PC-3 (cell line): ENCODE data around the gene TMEM192. TPM values are rescaled to one million over a fixed set of nuclear protein-coding genes. Genes with fewer than 3 reads are reported as not detected.
A peak's percentile ranks its signal among the peaks of the same experiment; 100 is the strongest.

Experiments used
- ATAC-seq: fragments of 200-7000 bp; cut with Tn5 transposase; 2 replicates; pipeline ENCODE4 v1.9.1; 2020; ENCODE audit warnings: mild to moderate bottlenecking, moderate library complexity
- BruUV-seq: library from RNA; stranded (reverse); fragments of 400-500 nt; replicated peaks from 2 replicates; lab custom pipeline; 2021; lab: Mats Ljungman, UMichigan
- CTCF ChIA-PET: fragments of 300-600 bp; sonication (Branson Sonifier 250); formaldehyde crosslinking; loops from one replicate; lab custom pipeline; 2022; ENCODE audit warnings: antibody characterized with exemption; lab: Charles Lee
- POLR2A ChIA-PET: fragments of 300-600 bp; sonication (Branson Sonifier 250); formaldehyde crosslinking; loops from one replicate; lab custom pipeline; 2022; ENCODE audit warnings: antibody characterized with exemption; ENCODE audit not compliant: unreplicated experiment; lab: Charles Lee
- DNase-seq: peaks from one replicate; pipeline ENCODE4 v3.0.0-alpha.2; 2015
- H2AFZ ChIP-seq: fragments of 300-600 bp; sonication (generic); 2 replicates; pipeline ENCODE4 v1.6.0; 2016; ENCODE audit warnings: antibody characterized with exemption, low read length
- H3F3A ChIP-seq: fragments of 300-600 bp; sonication (generic); one replicate; pipeline ENCODE4 v1.6.0; 2017; ENCODE audit warnings: antibody characterized with exemption, low read length, control low read depth, mild to moderate bottlenecking; ENCODE audit not compliant: unreplicated experiment
- H3K27ac ChIP-seq: fragments of 300-600 bp; sonication (generic); 2 replicates; pipeline ENCODE4 v1.5.1; 2016; ENCODE audit warnings: mild to moderate bottlenecking, low read length
- H3K27me3 ChIP-seq: fragments of 300-600 bp; sonication (generic); 2 replicates; pipeline ENCODE4 v1.6.1; 2016; ENCODE audit warnings: low read length, mixed read lengths
- H3K36me3 ChIP-seq: fragments of 300-600 bp; sonication (generic); 2 replicates; pipeline ENCODE4 v1.6.1; 2016; ENCODE audit warnings: low read depth, mixed run types, low read length, mixed read lengths
- H3K4me1 ChIP-seq: fragments of 300-600 bp; sonication (generic); 2 replicates; pipeline ENCODE4 v1.5.1; 2016; ENCODE audit warnings: low read length; ENCODE audit not compliant: insufficient read depth
- H3K4me2 ChIP-seq: fragments of 300-600 bp; sonication (generic); 2 replicates; pipeline ENCODE4 v1.6.0; 2016; ENCODE audit warnings: low read length
- H3K4me3 ChIP-seq: fragments of 300-600 bp; sonication (generic); 2 replicates; pipeline ENCODE4 v1.5.1; 2016; ENCODE audit warnings: mild to moderate bottlenecking, low read length, mixed read lengths
- H3K79me2 ChIP-seq: fragments of 300-600 bp; sonication (generic); 2 replicates; pipeline ENCODE4 v1.6.1; 2017; ENCODE audit warnings: low read length, mixed read lengths
- H3K9ac ChIP-seq: fragments of 300-600 bp; sonication (generic); 2 replicates; pipeline ENCODE4 v1.6.0; 2016; ENCODE audit warnings: mild to moderate bottlenecking, low read length
- H3K9me2 ChIP-seq: fragments of 300-600 bp; sonication (generic); replicated peaks from 2 replicates; pipeline ENCODE4 v1.6.1; 2016; ENCODE audit warnings: mixed run types, low read length, mixed read lengths
- H3K9me3 ChIP-seq: fragments of 300-600 bp; sonication (generic); 2 replicates; pipeline ENCODE4 v1.6.1; 2016; ENCODE audit warnings: low read length, mixed read lengths
- H4K20me1 ChIP-seq: fragments of 300-600 bp; sonication (generic); 2 replicates; pipeline ENCODE4 v1.6.1; 2016; ENCODE audit warnings: low read length, mixed read lengths
- EZH2 ChIP-seq: fragments of 300-600 bp; sonication (generic); IDR thresholded peaks from one replicate; pipeline ENCODE4 v1.6.1; 2017; ENCODE audit warnings: antibody characterized with exemption, mild to moderate bottlenecking, low read length; ENCODE audit not compliant: unreplicated experiment
- EZH2phosphoT487 ChIP-seq: fragments of 300-600 bp; sonication (generic); IDR thresholded peaks from 2 replicates; pipeline ENCODE4 v1.6.1; 2018; ENCODE audit warnings: mild to moderate bottlenecking, antibody characterized with exemption, low read length, borderline replicate concordance
- intact Hi-C: fragments of 100-400 bp; cut with micrococcal nuclease; formaldehyde crosslinking; loops from 2 replicates; pipeline ENCODE4 v1.9.0; 2023
- total RNA-seq: library from RNA; depleted of rRNA; stranded (reverse); fragments of >200 nt; gene quantifications from 2 replicates; pipeline ENCODE4 v1.2.3, GENCODE V29; 2014
- TF ChIP-seq, protein P1 (sequence below): fragments of 300-600 bp; sonication (generic); conservative IDR thresholded peaks from 2 replicates; pipeline ENCODE4 v1.5.1; 2017; ENCODE audit warnings: antibody characterized with exemption, low read depth, mild to moderate bottlenecking, low read length

The TMEM192 gene
- total RNA-seq, 1 experiment from 2014 or later, result 7.4 TPM

DNA sequence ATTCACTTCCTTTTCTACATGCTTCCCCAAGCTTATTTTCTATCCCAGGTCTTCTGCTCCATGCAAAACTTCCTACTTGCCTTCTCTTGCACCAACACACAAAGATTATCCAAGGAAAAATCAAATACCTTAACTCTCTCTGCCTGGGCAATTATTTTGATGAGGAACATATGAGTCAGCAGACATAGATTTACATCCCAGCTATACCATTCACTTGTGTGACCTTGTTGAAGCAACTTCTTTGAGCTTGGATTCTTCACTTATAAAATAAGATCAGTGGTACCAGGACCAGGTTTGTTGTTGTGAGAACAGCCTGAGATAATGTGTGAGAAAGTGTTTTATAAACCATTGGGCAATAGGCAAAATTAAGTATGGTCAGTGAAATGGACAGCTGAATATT lies 39.1 kb upstream of the TMEM192 start:
- H3F3A ChIP-seq, result no peaks in the 10 kb centered on the region
- H3K4me1 ChIP-seq, result no peaks in the 10 kb centered on the region
- H3K27me3 ChIP-seq, result no peaks in the 10 kb centered on the region
- peak; percentile 35 for DNase-seq
- no peaks in the 10 kb centered on the region for H3K36me3 ChIP-seq
- no peak overlapping the region for H3K4me2 ChIP-seq
- H3K9me3 ChIP-seq, result no peaks in the 10 kb centered on the region
- BruUV-seq, result no TSS peak
- H3K27ac ChIP-seq, result no peak overlapping the region
- ATAC-seq, result no peak
- no peaks in the 10 kb centered on the region for H3K9me2 ChIP-seq
- CTCF ChIA-PET, result interaction anchor here (0.7 kb wide), 1 partner anchor 20 kb away, joined by 4 read pairs; no protein-coding TSS in a partner anchor
- intact Hi-C loops, result no loop called here
- no peak overlapping the region for H3K4me3 ChIP-seq
- no peak overlapping the region for H2AFZ ChIP-seq
- POLR2A ChIA-PET, result no interaction called here
- TF ChIP-seq, protein P1, sequence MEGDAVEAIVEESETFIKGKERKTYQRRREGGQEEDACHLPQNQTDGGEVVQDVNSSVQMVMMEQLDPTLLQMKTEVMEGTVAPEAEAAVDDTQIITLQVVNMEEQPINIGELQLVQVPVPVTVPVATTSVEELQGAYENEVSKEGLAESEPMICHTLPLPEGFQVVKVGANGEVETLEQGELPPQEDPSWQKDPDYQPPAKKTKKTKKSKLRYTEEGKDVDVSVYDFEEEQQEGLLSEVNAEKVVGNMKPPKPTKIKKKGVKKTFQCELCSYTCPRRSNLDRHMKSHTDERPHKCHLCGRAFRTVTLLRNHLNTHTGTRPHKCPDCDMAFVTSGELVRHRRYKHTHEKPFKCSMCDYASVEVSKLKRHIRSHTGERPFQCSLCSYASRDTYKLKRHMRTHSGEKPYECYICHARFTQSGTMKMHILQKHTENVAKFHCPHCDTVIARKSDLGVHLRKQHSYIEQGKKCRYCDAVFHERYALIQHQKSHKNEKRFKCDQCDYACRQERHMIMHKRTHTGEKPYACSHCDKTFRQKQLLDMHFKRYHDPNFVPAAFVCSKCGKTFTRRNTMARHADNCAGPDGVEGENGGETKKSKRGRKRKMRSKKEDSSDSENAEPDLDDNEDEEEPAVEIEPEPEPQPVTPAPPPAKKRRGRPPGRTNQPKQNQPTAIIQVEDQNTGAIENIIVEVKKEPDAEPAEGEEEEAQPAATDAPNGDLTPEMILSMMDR, result no peak
- no peak for TF ChIP-seq EZH2
- no peak for TF ChIP-seq EZH2phosphoT487
- H3K9ac ChIP-seq, result no peak overlapping the region
- no peaks in the 10 kb centered on the region for H3K79me2 ChIP-seq
- no peaks in the 10 kb centered on the region for H4K20me1 ChIP-seq

DNA sequence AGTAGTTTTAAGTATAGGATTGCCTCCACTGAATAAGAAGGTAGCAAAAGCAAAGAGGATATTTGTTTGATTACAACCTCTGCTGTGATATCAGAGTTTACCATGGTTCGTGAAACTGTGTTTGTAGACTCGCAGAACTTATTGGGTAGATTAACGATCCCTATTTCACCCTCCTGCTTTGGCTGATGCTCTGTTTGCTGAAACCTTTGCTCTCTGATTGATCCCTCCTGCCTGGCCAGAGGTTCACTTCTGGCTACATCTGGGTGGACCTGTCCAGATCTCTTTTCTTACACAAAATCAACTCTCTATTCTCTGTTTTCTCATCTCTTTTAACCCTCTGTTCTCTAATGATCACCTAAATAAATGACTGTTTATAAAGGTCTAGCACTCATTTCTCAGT lies 37.9 kb upstream of the TMEM192 start:
- H3K9me2 ChIP-seq, result no peaks in the 10 kb centered on the region
- no peak overlapping the region for H3K9ac ChIP-seq
- H3K4me1 ChIP-seq, result no peaks in the 10 kb centered on the region
- no peaks in the 10 kb centered on the region for H3K36me3 ChIP-seq
- H3K9me3 ChIP-seq, result no peaks in the 10 kb centered on the region
- ChIA-PET POLR2A (no interaction called here), CTCF (no interaction called here)
- H2AFZ ChIP-seq, result no peak overlapping the region
- no peaks in the 10 kb centered on the region for H3K27me3 ChIP-seq
- TF ChIP-seq EZH2phosphoT487 (no peak), EZH2 (no peak)
- TF ChIP-seq, protein P1, result no peak
- H3K4me3 ChIP-seq, result no peak overlapping the region
- H3K79me2 ChIP-seq, result no peaks in the 10 kb centered on the region
- ATAC-seq (no peak), DNase-seq (no peak)
- intact Hi-C loops, result no loop called here
- H4K20me1 ChIP-seq, result no peaks in the 10 kb centered on the region
- no TSS peak for BruUV-seq
- no peak overlapping the region for H3K27ac ChIP-seq
- H3F3A ChIP-seq, result no peaks in the 10 kb centered on the region
- no peak overlapping the region for H3K4me2 ChIP-seq

DNA sequence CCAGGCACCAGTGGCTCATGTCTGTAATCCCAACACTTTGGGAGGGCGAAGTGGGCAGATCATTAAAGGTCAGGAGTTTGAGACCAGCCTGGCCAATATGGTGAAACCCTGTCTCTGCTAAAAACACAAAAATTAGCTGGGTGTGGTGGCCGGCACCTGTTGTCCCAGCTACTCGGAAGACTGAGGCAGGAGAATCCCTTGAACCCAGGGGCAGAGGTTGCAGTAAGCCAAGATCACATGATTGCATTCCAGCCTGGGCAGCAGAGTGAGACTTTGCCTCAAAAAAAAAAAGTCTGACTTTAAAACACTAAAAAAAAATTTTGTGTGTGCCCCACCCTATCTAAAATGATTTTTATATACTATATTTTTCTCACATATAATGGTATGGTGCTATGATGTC lies 26.2 kb upstream of the TMEM192 start:
- ChIA-PET POLR2A (no interaction called here), CTCF (interaction anchor here (0.6 kb wide), 1 partner anchor 32 kb away, joined by 5 read pairs; no protein-coding TSS in a partner anchor)
- Histone ChIP-seq H3K4me3 (no peak overlapping the region), H3K9ac (no peak overlapping the region), H3K9me2 (no peaks in the 10 kb centered on the region), H4K20me1 (no peaks in the 10 kb centered on the region), H3K9me3 (no peaks in the 10 kb centered on the region), H3K27ac (no peak overlapping the region), H3K4me1 (no peaks in the 10 kb centered on the region), H3K4me2 (no peak overlapping the region), H2AFZ (no peak overlapping the region), H3K36me3 (no peaks in the 10 kb centered on the region), H3K27me3 (no peaks in the 10 kb centered on the region), H3F3A (no peaks in the 10 kb centered on the region), H3K79me2 (no peaks in the 10 kb centered on the region)
- intact Hi-C loops, result loop anchor here (10.0 kb wide), 1 partner anchor 146 kb away; no protein-coding TSS in a partner anchor
- no peak for ATAC-seq
- no TSS peak for BruUV-seq
- TF ChIP-seq EZH2phosphoT487 (no peak), EZH2 (no peak)
- TF ChIP-seq, protein P1, result no peak
- no peak for DNase-seq
